H9 (cell line): ENCODE measurements around the gene TBC1D22A. TPM values are rescaled to one million over a fixed set of nuclear protein-coding genes. Genes with fewer than 3 reads are reported as not detected.

Experiments used
- DNase-seq: peaks from one replicate; pipeline ENCODE4 v3.0.0-alpha.2; 2017
- H2AFZ ChIP-seq: one replicate; pipeline ENCODE4 v1.6.1; 2013; ENCODE audit warnings: mild to moderate bottlenecking, low read length, control low read depth, moderate library complexity
- H2AK5ac ChIP-seq: 2 replicates; pipeline ENCODE4 v1.6.1; 2013; ENCODE audit warnings: low read length, control low read depth, mixed read lengths; ENCODE audit not compliant: insufficient read length
- H2BK120ac ChIP-seq: one replicate; pipeline ENCODE4 v1.6.1; 2013; ENCODE audit warnings: low read depth, mild to moderate bottlenecking, low read length, control low read depth, inconsistent platforms; ENCODE audit not compliant: poor library complexity, severe bottlenecking
- H2BK12ac ChIP-seq: 2 replicates; pipeline ENCODE4 v1.6.1; 2013; ENCODE audit warnings: low read length, control low read depth, mixed read lengths, low read depth; ENCODE audit not compliant: insufficient read length
- H2BK15ac ChIP-seq: 2 replicates; pipeline ENCODE4 v1.6.1; 2013; ENCODE audit warnings: low read depth, low read length, control low read depth
- H2BK20ac ChIP-seq: one replicate; pipeline ENCODE4 v1.6.1; 2013; ENCODE audit warnings: low read depth, mild to moderate bottlenecking, low read length, control low read depth, inconsistent platforms; ENCODE audit not compliant: poor library complexity, severe bottlenecking
- H2BK5ac ChIP-seq: 2 replicates; pipeline ENCODE4 v1.6.1; 2013; ENCODE audit warnings: low read length, control low read depth, mixed read lengths; ENCODE audit not compliant: insufficient read length
- H3K14ac ChIP-seq: 2 replicates; pipeline ENCODE4 v1.6.1; 2013; ENCODE audit warnings: low read length, control low read depth; ENCODE audit not compliant: insufficient read depth
- H3K18ac ChIP-seq: 2 replicates; pipeline ENCODE4 v1.6.1; 2013; ENCODE audit warnings: low read depth, mild to moderate bottlenecking, mixed read lengths, low read length, control low read depth; ENCODE audit not compliant: insufficient read length
- H3K23ac ChIP-seq: 2 replicates; pipeline ENCODE4 v1.6.1; 2013; ENCODE audit warnings: low read length, control low read depth, mixed read lengths, low read depth; ENCODE audit not compliant: insufficient read length
- H3K23me2 ChIP-seq: 2 replicates; pipeline ENCODE4 v1.6.1; 2013; ENCODE audit warnings: low read depth, mild to moderate bottlenecking, mixed read lengths, low read length, control low read depth; ENCODE audit not compliant: insufficient read length, poor library complexity, severe bottlenecking
- H3K27ac ChIP-seq: 2 replicates; pipeline ENCODE4 v1.5.1; 2013; ENCODE audit warnings: low read length, control low read depth, mixed read lengths, low read depth; ENCODE audit not compliant: insufficient read length
- H3K27me3 ChIP-seq: 2 replicates; pipeline ENCODE4 v1.6.1; 2013; ENCODE audit warnings: low read length, control low read depth, inconsistent platforms; ENCODE audit not compliant: insufficient read depth
- H3K4ac ChIP-seq: 2 replicates; pipeline ENCODE4 v1.6.1; 2013; ENCODE audit warnings: low read depth, mild to moderate bottlenecking, control low read depth, inconsistent platforms, low read length, moderate library complexity
- H3K4me1 ChIP-seq: 2 replicates; pipeline ENCODE4 v1.6.1; 2013; ENCODE audit warnings: low read length, control low read depth, inconsistent platforms; ENCODE audit not compliant: insufficient read depth
- H3K4me2 ChIP-seq: 2 replicates; pipeline ENCODE4 v1.6.1; 2013; ENCODE audit warnings: low read length, control low read depth, mixed read lengths; ENCODE audit not compliant: insufficient read length, insufficient read depth
- H3K56ac ChIP-seq: 2 replicates; pipeline ENCODE4 v1.6.1; 2013; ENCODE audit warnings: low read depth, mild to moderate bottlenecking, mixed read lengths, low read length, control low read depth; ENCODE audit not compliant: insufficient read length
- H3K79me1 ChIP-seq: 2 replicates; pipeline ENCODE4 v1.6.1; 2013; ENCODE audit warnings: low read depth, mild to moderate bottlenecking, moderate library complexity, low read length, control low read depth, inconsistent platforms; ENCODE audit not compliant: insufficient read depth, poor library complexity, severe bottlenecking
- H3K79me2 ChIP-seq: 2 replicates; pipeline ENCODE4 v1.6.1; 2013; ENCODE audit warnings: low read length, control low read depth, inconsistent platforms; ENCODE audit not compliant: insufficient read depth
- H3K9ac ChIP-seq: 2 replicates; pipeline ENCODE4 v1.6.1; 2013; ENCODE audit warnings: low read length, control low read depth, mixed read lengths; ENCODE audit not compliant: insufficient read length; ENCODE audit errors: extremely low read depth
- H3K9me3 ChIP-seq: one replicate; pipeline ENCODE4 v1.6.1; 2013; ENCODE audit warnings: low read depth, low read length, inconsistent platforms; ENCODE audit not compliant: control insufficient read depth
- H3T11ph ChIP-seq: one replicate; pipeline ENCODE4 v1.6.1; 2013; ENCODE audit warnings: mild to moderate bottlenecking, low read length, control low read depth, inconsistent platforms
- H4K20me1 ChIP-seq: one replicate; pipeline ENCODE4 v1.6.1; 2013; ENCODE audit not compliant: control insufficient read depth, insufficient read length, insufficient read depth
- H4K5ac ChIP-seq: 2 replicates; pipeline ENCODE4 v1.6.1; 2013; ENCODE audit warnings: low read depth, mild to moderate bottlenecking, mixed read lengths, low read length, control low read depth; ENCODE audit not compliant: insufficient read length
- H4K8ac ChIP-seq: replicated peaks from 2 replicates; pipeline ENCODE4 v1.6.1; 2013; ENCODE audit warnings: low read length, control low read depth, mixed read lengths, low read depth; ENCODE audit not compliant: insufficient read length
- H4K91ac ChIP-seq: 2 replicates; pipeline ENCODE4 v1.6.1; 2013; ENCODE audit warnings: low read depth, mild to moderate bottlenecking, moderate library complexity, mixed read lengths, low read length, control low read depth; ENCODE audit not compliant: insufficient read length
- H3K27ac Mint-ChIP-seq, 3 experiments: 2 replicates in 2 of 3; 3 replicates in 1 of 3; pipeline ENCODE4 v1.8.0; 2020 to 2021; ENCODE audit warnings: mixed read lengths in 3 of 3, mild to moderate bottlenecking in 1 of 3, moderate library complexity in 1 of 3
- H3K27me3 Mint-ChIP-seq: 2 replicates; pipeline ENCODE4 v1.8.0; 2021; ENCODE audit warnings: low read depth, mild to moderate bottlenecking, moderate library complexity, mixed read lengths
- H3K36me3 Mint-ChIP-seq, 3 experiments: 2 replicates in 2 of 3; 3 replicates in 1 of 3; pipeline ENCODE4 v1.8.0; 2020 to 2021; ENCODE audit warnings: low read depth in 3 of 3, mixed read lengths in 3 of 3; ENCODE audit not compliant: insufficient read depth in 1 of 3
- H3K4me1 Mint-ChIP-seq, 2 experiments: 2 replicates each; pipeline ENCODE4 v1.8.0; 2020; ENCODE audit warnings: mixed read lengths in 2 of 2
- H3K4me3 Mint-ChIP-seq, 2 experiments: 2 replicates in 1 of 2; 3 replicates in 1 of 2; pipeline ENCODE4 v1.8.0; 2020 to 2021; ENCODE audit warnings: mild to moderate bottlenecking in 2 of 2, mixed read lengths in 2 of 2, moderate library complexity in 1 of 2
- H3K9me3 Mint-ChIP-seq, 2 experiments: 2 replicates in 1 of 2; 3 replicates in 1 of 2; pipeline ENCODE4 v1.8.0; 2020; ENCODE audit warnings: mild to moderate bottlenecking in 2 of 2, mixed read lengths in 2 of 2, moderate library complexity in 1 of 2
- WGBS: extraction: QIAGEN DNeasy Blood & Tissue Kit; methylation state at CpG from one replicate; pipeline ENCODE4 v1.1.7; 2013; ENCODE audit warnings: missing lambda C conversion rate, low lambda C conversion rate, mixed read lengths; ENCODE audit not compliant: insufficient read length; ENCODE audit errors: extremely low coverage; 5-methylcytosine and 5-hydroxymethylcytosine counted together
- total RNA-seq: library from RNA; stranded (reverse); gene quantifications from 2 replicates; pipeline ENCODE4 v1.2.1, GENCODE V29; 2021
- TF ChIP-seq, protein P1 (sequence below): fragments of 200-600 bp; sonication (generic); conservative IDR thresholded peaks from 3 replicates; pipeline ENCODE4 v1.8.0; 2021; ENCODE audit warnings: antibody characterized with exemption, mild to moderate bottlenecking

The TBC1D22A gene
- total RNA-seq, 1 experiment from 2014 or later = 20.8 TPM

- Histone ChIP-seq H3K23me2 (no peaks in the 10 kb centered on the region), H2BK20ac (no peak overlapping the region), H2AK5ac (no peak overlapping the region), H3K56ac (no peak overlapping the region), H3K9me3 (no peaks in the 10 kb centered on the region), H2BK12ac (no peak overlapping the region), H4K8ac (no peak overlapping the region), H3K23ac (no peak overlapping the region), H3K79me2 (no peaks in the 10 kb centered on the region; the same call in 1 of the 2 replicates), H4K91ac (no peak overlapping the region), H3K27me3 (no peaks in the 10 kb centered on the region), H2BK15ac (no peak overlapping the region), H3T11ph (no peak overlapping the region), H3K4me2 (no peak overlapping the region), H2AFZ (no peak overlapping the region), H4K20me1 (no peaks in the 10 kb centered on the region), H3K4me1 (no peaks in the 10 kb centered on the region; the same call in 1 of the 2 replicates), H3K18ac (no peak overlapping the region), H3K4ac (no peak overlapping the region), H2BK120ac (no peak overlapping the region), H3K27ac (no peak overlapping the region), H3K9ac (no peak overlapping the region), H3K14ac (no peak overlapping the region; the same call in 1 of the 2 replicates), H4K5ac (no peak overlapping the region), H2BK5ac (no peak overlapping the region), H3K79me1 (no peaks in the 10 kb centered on the region)
- peaks cover 0 to 4% (median 0%) of the 10 kb centered on the region in 3 experiments; a peak in 1 of 7 replicates for H3K36me3 Mint-ChIP-seq
- TF ChIP-seq, protein P1, sequence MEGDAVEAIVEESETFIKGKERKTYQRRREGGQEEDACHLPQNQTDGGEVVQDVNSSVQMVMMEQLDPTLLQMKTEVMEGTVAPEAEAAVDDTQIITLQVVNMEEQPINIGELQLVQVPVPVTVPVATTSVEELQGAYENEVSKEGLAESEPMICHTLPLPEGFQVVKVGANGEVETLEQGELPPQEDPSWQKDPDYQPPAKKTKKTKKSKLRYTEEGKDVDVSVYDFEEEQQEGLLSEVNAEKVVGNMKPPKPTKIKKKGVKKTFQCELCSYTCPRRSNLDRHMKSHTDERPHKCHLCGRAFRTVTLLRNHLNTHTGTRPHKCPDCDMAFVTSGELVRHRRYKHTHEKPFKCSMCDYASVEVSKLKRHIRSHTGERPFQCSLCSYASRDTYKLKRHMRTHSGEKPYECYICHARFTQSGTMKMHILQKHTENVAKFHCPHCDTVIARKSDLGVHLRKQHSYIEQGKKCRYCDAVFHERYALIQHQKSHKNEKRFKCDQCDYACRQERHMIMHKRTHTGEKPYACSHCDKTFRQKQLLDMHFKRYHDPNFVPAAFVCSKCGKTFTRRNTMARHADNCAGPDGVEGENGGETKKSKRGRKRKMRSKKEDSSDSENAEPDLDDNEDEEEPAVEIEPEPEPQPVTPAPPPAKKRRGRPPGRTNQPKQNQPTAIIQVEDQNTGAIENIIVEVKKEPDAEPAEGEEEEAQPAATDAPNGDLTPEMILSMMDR = no peak
- H3K27ac Mint-ChIP-seq = peak overlapping the region in 1 of 3 experiments; percentile 8; a peak in 1 of 7 replicates
- no peaks in the 10 kb centered on the region for H3K27me3 Mint-ChIP-seq
- H3K4me3 Mint-ChIP-seq = no peak overlapping the region
- peaks cover 20 to 30% of the 10 kb centered on the region in 2 experiments for H3K4me1 Mint-ChIP-seq
- no peak for DNase-seq
- no peaks in the 10 kb centered on the region for H3K9me3 Mint-ChIP-seq
- no CpG with 5 or more reads among the region's 13 CpGs for WGBS
These were observed 208.1 kb downstream of the TBC1D22A start for GRCh38 chr22:46970411-46971098.
